Mesendoderm (in vitro differentiated cells): ENCODE results near the gene CD3D.

Experiments used
- DNase-seq: peaks from one replicate; pipeline ENCODE4 v3.0.0; 2013
- H2AK5ac ChIP-seq: 2 replicates; pipeline ENCODE4 v1.6.1; 2013; ENCODE audit warnings: low read length, inconsistent platforms
- H2BK120ac ChIP-seq: 2 replicates; pipeline ENCODE4 v1.6.1; 2013; ENCODE audit warnings: low read depth, mild to moderate bottlenecking, low read length, moderate library complexity, mixed read lengths
- H2BK15ac ChIP-seq: replicated peaks from 2 replicates; pipeline ENCODE4 v1.6.1; 2013; ENCODE audit warnings: low read depth, mild to moderate bottlenecking, moderate library complexity
- H2BK5ac ChIP-seq: 2 replicates; pipeline ENCODE4 v1.6.1; 2013; ENCODE audit warnings: low read length, inconsistent platforms
- H3K18ac ChIP-seq: 2 replicates; pipeline ENCODE4 v1.6.1; 2013; ENCODE audit warnings: mild to moderate bottlenecking, low read length, mixed read lengths
- H3K23ac ChIP-seq: one replicate; pipeline ENCODE4 v1.6.1; 2013; ENCODE audit warnings: low read length
- H3K27ac ChIP-seq: 2 replicates; pipeline ENCODE4 v1.5.1; 2013; ENCODE audit warnings: low read depth, mild to moderate bottlenecking, inconsistent platforms, low read length, moderate library complexity
- H3K27me3 ChIP-seq: 2 replicates; pipeline ENCODE4 v1.6.1; 2013; ENCODE audit warnings: low read length, control low read depth, mild to moderate bottlenecking, inconsistent platforms; ENCODE audit not compliant: insufficient read depth, poor library complexity
- H3K36me3 ChIP-seq: 2 replicates; pipeline ENCODE4 v1.6.1; 2013; ENCODE audit warnings: low read length, inconsistent platforms; ENCODE audit not compliant: control insufficient read depth, insufficient read depth
- H3K4ac ChIP-seq: one replicate; pipeline ENCODE4 v1.6.1; 2013; ENCODE audit warnings: low read depth, mild to moderate bottlenecking, low read length, moderate library complexity
- H3K4me1 ChIP-seq: 2 replicates; pipeline ENCODE4 v1.6.1; 2013; ENCODE audit warnings: low read depth, low read length, inconsistent platforms; ENCODE audit not compliant: control insufficient read depth
- H3K4me2 ChIP-seq: 2 replicates; pipeline ENCODE4 v1.6.1; 2013; ENCODE audit warnings: low read length
- H3K4me3 ChIP-seq: 2 replicates; pipeline ENCODE4 v1.5.1; 2013; ENCODE audit warnings: mild to moderate bottlenecking, low read length
- H3K56ac ChIP-seq: one replicate; pipeline ENCODE4 v1.6.1; 2013; ENCODE audit warnings: low read length
- H3K79me1 ChIP-seq: 2 replicates; pipeline ENCODE4 v1.6.1; 2013; ENCODE audit warnings: low read length, inconsistent platforms
- H3K79me2 ChIP-seq: 2 replicates; pipeline ENCODE4 v1.6.1; 2013; ENCODE audit warnings: mild to moderate bottlenecking, low read length; ENCODE audit not compliant: control insufficient read depth, insufficient read depth
- H3K9ac ChIP-seq: 2 replicates; pipeline ENCODE4 v1.6.1; 2013; ENCODE audit warnings: low read length, inconsistent platforms
- H4K5ac ChIP-seq: one replicate; pipeline ENCODE4 v1.6.1; 2013; ENCODE audit warnings: low read length
- H4K8ac ChIP-seq: one replicate; pipeline ENCODE4 v1.6.1; 2013; ENCODE audit warnings: low read depth, mild to moderate bottlenecking, control low read depth, low read length, moderate library complexity
- WGBS: extraction: QIAGEN DNeasy Blood & Tissue Kit; methylation state at CpG from one replicate; pipeline ENCODE4 v1.1.7; 2013; ENCODE audit warnings: low lambda C conversion rate, missing lambda C conversion rate; ENCODE audit not compliant: insufficient coverage; ENCODE audit errors: extremely low coverage; 5-methylcytosine and 5-hydroxymethylcytosine counted together

The CD3D gene

GRCh38 chr11:118338637-118339061 lies 3.9 kb downstream of the CD3D start:
- no peak overlapping the region for H2BK5ac ChIP-seq
- no CpG with 5 or more reads among the region's 7 CpGs for WGBS
- no peak overlapping the region for H3K4me3 ChIP-seq
- no peak overlapping the region for H2BK15ac ChIP-seq
- H3K4ac ChIP-seq = no peak overlapping the region
- no peak overlapping the region for H3K4me2 ChIP-seq
- peak; percentile 22 for DNase-seq
- H4K5ac ChIP-seq = no peak overlapping the region
- H3K56ac ChIP-seq = no peak overlapping the region
- H3K9ac ChIP-seq = no peak overlapping the region
- H2BK120ac ChIP-seq = no peak overlapping the region
- no peak overlapping the region for H4K8ac ChIP-seq
- H3K36me3 ChIP-seq = no peaks in the 10 kb centered on the region
- no peaks in the 10 kb centered on the region for H3K79me1 ChIP-seq
- H3K27me3 ChIP-seq = no peaks in the 10 kb centered on the region
- no peak overlapping the region for H2AK5ac ChIP-seq
- no peak overlapping the region for H3K27ac ChIP-seq
- no peak overlapping the region for H3K18ac ChIP-seq
- no peak overlapping the region for H3K23ac ChIP-seq
- no peaks in the 10 kb centered on the region for H3K79me2 ChIP-seq
- no peaks in the 10 kb centered on the region for H3K4me1 ChIP-seq

GRCh38 chr11:118334745-118335144 lies 7.8 kb downstream of the CD3D start:
- DNase-seq = no peak

GRCh38 chr11:118328745-118329144 lies 13.8 kb downstream of the CD3D start:
- Histone ChIP-seq H3K27ac (no peak overlapping the region), H4K8ac (no peak overlapping the region), H3K23ac (no peak overlapping the region), H3K4me1 (no peaks in the 10 kb centered on the region), H3K36me3 (no peaks in the 10 kb centered on the region), H3K4me3 (no peak overlapping the region), H3K27me3 (no peaks in the 10 kb centered on the region), H3K56ac (no peak overlapping the region), H3K18ac (no peak overlapping the region), H2BK5ac (no peak overlapping the region), H2BK15ac (no peak overlapping the region), H2BK120ac (no peak overlapping the region), H2AK5ac (no peak overlapping the region), H3K9ac (no peak overlapping the region), H4K5ac (no peak overlapping the region), H3K79me1 (no peaks in the 10 kb centered on the region), H3K4ac (no peak overlapping the region), H3K4me2 (no peak overlapping the region), H3K79me2 (no peaks in the 10 kb centered on the region)
- DNase-seq = no peak

More at GRCh38 chr11:118334745-118335144, 7.8 kb downstream of the CD3D start:
- no peak overlapping the region for H3K4me2 ChIP-seq
- no peak overlapping the region for H2BK5ac ChIP-seq
- H3K36me3 ChIP-seq = no peaks in the 10 kb centered on the region
- no peak overlapping the region for H2BK120ac ChIP-seq
- H3K27me3 ChIP-seq = no peaks in the 10 kb centered on the region
- H4K5ac ChIP-seq = no peak overlapping the region
- no peak overlapping the region for H3K23ac ChIP-seq
- no peak overlapping the region for H4K8ac ChIP-seq
- H2AK5ac ChIP-seq = no peak overlapping the region
- no peaks in the 10 kb centered on the region for H3K79me2 ChIP-seq
- H3K9ac ChIP-seq = no peak overlapping the region
- H2BK15ac ChIP-seq = no peak overlapping the region
- no peak overlapping the region for H3K56ac ChIP-seq
- no CpG with 5 or more reads among the region's 1 CpG for WGBS
- H3K4me1 ChIP-seq = no peaks in the 10 kb centered on the region
- no peaks in the 10 kb centered on the region for H3K79me1 ChIP-seq
- no peak overlapping the region for H3K18ac ChIP-seq
- H3K4ac ChIP-seq = no peak overlapping the region
- no peak overlapping the region for H3K4me3 ChIP-seq
- no peak overlapping the region for H3K27ac ChIP-seq

- Histone ChIP-seq H2BK120ac (no peak overlapping the region), H3K79me1 (no peaks in the 10 kb centered on the region), H3K4me2 (no peak overlapping the region), H3K23ac (no peak overlapping the region), H3K4ac (no peak overlapping the region), H3K9ac (no peak overlapping the region), H3K27me3 (no peaks in the 10 kb centered on the region), H4K8ac (no peak overlapping the region), H3K18ac (no peak overlapping the region), H3K36me3 (no peaks in the 10 kb centered on the region), H2BK5ac (no peak overlapping the region), H3K79me2 (no peaks in the 10 kb centered on the region), H3K27ac (no peak overlapping the region), H3K4me1 (no peaks in the 10 kb centered on the region), H4K5ac (no peak overlapping the region), H2BK15ac (no peak overlapping the region), H3K4me3 (no peak overlapping the region), H2AK5ac (no peak overlapping the region), H3K56ac (no peak overlapping the region)
- DNase-seq = no peak
These were observed 17.2 kb downstream of the CD3D start for GRCh38 chr11:118325283-118325682.

- Histone ChIP-seq H3K23ac (no peak overlapping the region), H3K79me1 (no peaks in the 10 kb centered on the region), H3K4me1 (no peaks in the 10 kb centered on the region), H2AK5ac (no peak overlapping the region), H2BK5ac (no peak overlapping the region), H3K79me2 (no peaks in the 10 kb centered on the region), H2BK120ac (no peak overlapping the region), H4K8ac (no peak overlapping the region), H4K5ac (no peak overlapping the region), H3K36me3 (no peaks in the 10 kb centered on the region), H2BK15ac (no peak overlapping the region), H3K4me2 (no peak overlapping the region), H3K27ac (no peak overlapping the region), H3K4me3 (no peak overlapping the region), H3K9ac (no peak overlapping the region), H3K27me3 (no peaks in the 10 kb centered on the region), H3K18ac (no peak overlapping the region), H3K4ac (no peak overlapping the region), H3K56ac (no peak overlapping the region)
- no CpG with 5 or more reads among the region's 19 CpGs for WGBS
- DNase-seq = no peak
These were observed 19.8 kb downstream of the CD3D start for GRCh38 chr11:118322721-118323120.

GRCh38 chr11:118321386-118322082 lies 21.0 kb downstream of the CD3D start:
- Histone ChIP-seq H3K4me3 (no peak overlapping the region), H3K4me1 (no peaks in the 10 kb centered on the region), H3K18ac (no peak overlapping the region), H3K4me2 (no peak overlapping the region), H2BK5ac (no peak overlapping the region), H3K36me3 (no peaks in the 10 kb centered on the region), H2AK5ac (no peak overlapping the region), H3K23ac (no peak overlapping the region), H2BK120ac (no peak overlapping the region), H4K5ac (no peak overlapping the region), H3K9ac (no peak overlapping the region), H3K56ac (no peak overlapping the region), H2BK15ac (no peak overlapping the region), H3K79me1 (no peaks in the 10 kb centered on the region), H3K27me3 (no peaks in the 10 kb centered on the region), H3K79me2 (no peaks in the 10 kb centered on the region), H3K27ac (no peak overlapping the region), H3K4ac (no peak overlapping the region), H4K8ac (no peak overlapping the region)
- no CpG with 5 or more reads among the region's 5 CpGs for WGBS
- peak; percentile 13 for DNase-seq
